BLaER1 treated with 17β-estradiol and CSF1 and Interleukin-3, amounts not matched to agents 10 nM and 100 nM (cell line): ENCODE results near the gene CHCHD6.
A peak's percentile ranks its signal among the peaks of the same experiment; 100 is the strongest.

Experiments used
- H3K27ac ChIP-seq, 11 experiments: shearing (Covaris generic); formaldehyde crosslinking; 2 replicates each; pipeline ENCODE4 v1.8.1; 2022
- H3K27me3 ChIP-seq, 11 experiments: shearing (Covaris generic); formaldehyde crosslinking; 2 replicates each; pipeline ENCODE4 v1.8.1; 2022
- H3K36me3 ChIP-seq, 11 experiments: shearing (Covaris generic); formaldehyde crosslinking; 2 replicates each; pipeline ENCODE4 v1.8.1; 2022
- H3K4me1 ChIP-seq, 10 experiments: shearing (Covaris generic); formaldehyde crosslinking; 2 replicates each; pipeline ENCODE4 v1.8.1; 2022
- H3K4me2 ChIP-seq, 11 experiments: shearing (Covaris generic); formaldehyde crosslinking; 2 replicates each; pipeline ENCODE4 v1.8.1; 2022
- H3K4me3 ChIP-seq, 10 experiments: shearing (Covaris generic); formaldehyde crosslinking; 2 replicates each; pipeline ENCODE4 v1.8.1; 2022
- H3K9ac ChIP-seq, 11 experiments: shearing (Covaris generic); formaldehyde crosslinking; 2 replicates each; pipeline ENCODE4 v1.8.1; 2022
- H3K9me3 ChIP-seq, 11 experiments: shearing (Covaris generic); formaldehyde crosslinking; replicated peaks in 1 of 11; 2 replicates each; pipeline ENCODE4 v1.8.1; 2022
- H4K20me1 ChIP-seq, 11 experiments: shearing (Covaris generic); formaldehyde crosslinking; 2 replicates each; pipeline ENCODE4 v1.8.1; 2022
- Cebpa-rat ChIP-seq, 11 experiments: shearing (Covaris generic); IDR thresholded peaks; 2 replicates each; pipeline ENCODE4 v1.8.1; 2022

Gene CHCHD6

DNA sequence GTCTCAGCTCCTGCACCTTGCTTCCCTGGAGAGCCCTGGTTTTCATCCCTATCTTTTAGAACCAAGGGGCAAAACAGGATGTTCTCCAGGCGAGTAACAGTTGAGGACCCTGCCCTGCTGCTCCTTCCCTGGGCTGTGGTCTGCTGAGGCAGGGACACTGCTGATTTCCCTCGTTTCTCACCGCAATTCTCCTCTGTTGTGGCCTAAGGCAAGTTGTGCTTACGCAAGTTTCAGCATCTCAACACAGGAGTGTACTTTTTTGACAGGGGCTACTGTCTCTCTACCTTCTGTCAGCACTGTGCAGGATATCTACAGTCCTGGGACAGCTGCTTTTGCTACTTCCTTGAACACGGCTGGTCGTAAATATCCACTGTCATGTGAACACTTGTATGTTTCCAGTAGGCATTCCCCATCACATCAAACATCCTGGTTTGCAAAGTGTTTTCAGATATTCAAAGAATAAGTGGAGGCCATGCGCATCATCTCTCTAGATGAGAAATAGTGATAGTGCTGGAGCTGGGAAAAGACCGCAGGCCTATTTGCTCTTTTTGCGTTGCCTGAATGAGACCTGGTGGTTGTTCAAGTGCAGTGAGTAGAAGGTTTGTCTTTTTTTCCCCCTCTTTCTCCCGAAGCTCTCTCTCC, 168.8 kb downstream of the CHCHD6 start:
- peaks cover 0 to 15% (median 0%) of the 10 kb centered on the region in 11 experiments; a peak in 4 of 22 replicates for H4K20me1 ChIP-seq
- H3K27me3 ChIP-seq = no peaks in the 10 kb centered on the region
- H3K9me3 ChIP-seq = no peaks in the 10 kb centered on the region
- H3K4me3 ChIP-seq = no peak overlapping the region
- H3K9ac ChIP-seq = no peak overlapping the region
- H3K36me3 ChIP-seq = peaks cover 0 to 14% (median 0%) of the 10 kb centered on the region in 11 experiments; a peak in 6 of 22 replicates
- H3K4me1 ChIP-seq = peaks cover 0 to 1% (median 0%) of the 10 kb centered on the region in 10 experiments; a peak in 4 of 20 replicates
- no peak overlapping the region for H3K4me2 ChIP-seq
- no peak for TF ChIP-seq Cebpa-rat (IDR thresholded peaks at IDR 0.05)
- no peak overlapping the region for H3K27ac ChIP-seq

DNA sequence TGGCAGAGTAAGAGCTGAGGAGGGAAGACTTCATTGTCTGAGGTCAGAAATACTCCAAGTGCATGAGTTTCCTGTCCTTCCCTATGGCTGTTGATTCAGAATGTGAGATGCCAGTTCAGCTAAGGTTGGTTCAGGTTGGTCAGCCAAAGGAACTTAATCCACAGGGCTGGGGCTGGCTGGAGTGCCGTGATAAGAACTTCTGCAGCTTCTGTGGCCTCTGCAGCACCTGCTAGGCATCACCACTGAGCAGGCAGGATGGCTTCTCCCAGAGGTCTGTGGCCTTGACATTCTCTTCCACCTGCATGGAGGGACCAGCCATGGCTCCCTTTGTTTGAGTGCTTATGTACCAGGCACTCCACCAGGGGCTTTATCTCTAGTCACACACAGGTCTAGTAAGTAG, 169.4 kb downstream of the CHCHD6 start:
- Histone ChIP-seq H3K27ac (no peak overlapping the region), H3K4me1 (peaks cover 0 to 7% (median 0%) of the 10 kb centered on the region in 10 experiments; a peak in 5 of 20 replicates)
- TF ChIP-seq Cebpa-rat (IDR thresholded peaks at IDR 0.05) = no peak

DNA sequence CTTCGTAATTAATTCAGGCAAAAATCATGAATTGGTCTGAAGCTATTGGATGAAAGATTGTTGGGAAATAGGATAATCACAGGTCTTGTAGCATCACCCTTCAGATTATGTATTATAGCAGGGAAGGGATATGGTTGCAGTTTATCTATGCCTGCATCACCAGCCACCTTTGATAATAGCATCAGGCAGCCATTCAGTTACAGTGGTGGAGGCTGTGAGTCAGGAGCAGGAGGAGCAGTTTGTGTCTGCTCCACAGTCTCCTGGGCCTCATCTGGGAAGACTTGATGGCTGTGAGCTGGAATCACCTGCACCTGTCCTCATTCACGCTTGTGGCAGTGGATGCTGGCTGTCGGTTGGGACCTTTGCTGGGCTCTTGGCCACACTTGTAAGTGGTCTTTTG, 174.6 kb downstream of the CHCHD6 start:
- Histone ChIP-seq H3K27ac (no peak overlapping the region), H3K4me3 (no peak overlapping the region), H3K36me3 (peaks cover 0 to 7% (median 0%) of the 10 kb centered on the region in 11 experiments; a peak in 3 of 22 replicates), H4K20me1 (peaks cover 0 to 33% (median 0%) of the 10 kb centered on the region in 11 experiments; a peak in 7 of 22 replicates), H3K9me3 (no peaks in the 10 kb centered on the region), H3K4me1 (peaks cover 4 to 16% (median 6%) of the 10 kb centered on the region in 10 experiments; a peak in 15 of 20 replicates), H3K9ac (no peak overlapping the region), H3K4me2 (peak overlapping the region in 2 of 11 experiments; percentile 20 to 48; a peak in 1 of 22 replicates), H3K27me3 (no peaks in the 10 kb centered on the region)
- no peak for TF ChIP-seq Cebpa-rat (IDR thresholded peaks at IDR 0.05)

More for the DNA sequence above, 169.4 kb downstream of the CHCHD6 start:
- Histone ChIP-seq H3K4me3 (no peak overlapping the region), H3K9me3 (no peaks in the 10 kb centered on the region), H3K36me3 (peaks cover 0 to 14% (median 0%) of the 10 kb centered on the region in 11 experiments; a peak in 6 of 22 replicates), H3K27me3 (no peaks in the 10 kb centered on the region), H3K9ac (no peak overlapping the region), H3K4me2 (no peak overlapping the region), H4K20me1 (peaks cover 0 to 15% (median 0%) of the 10 kb centered on the region in 11 experiments; a peak in 3 of 22 replicates)

DNA sequence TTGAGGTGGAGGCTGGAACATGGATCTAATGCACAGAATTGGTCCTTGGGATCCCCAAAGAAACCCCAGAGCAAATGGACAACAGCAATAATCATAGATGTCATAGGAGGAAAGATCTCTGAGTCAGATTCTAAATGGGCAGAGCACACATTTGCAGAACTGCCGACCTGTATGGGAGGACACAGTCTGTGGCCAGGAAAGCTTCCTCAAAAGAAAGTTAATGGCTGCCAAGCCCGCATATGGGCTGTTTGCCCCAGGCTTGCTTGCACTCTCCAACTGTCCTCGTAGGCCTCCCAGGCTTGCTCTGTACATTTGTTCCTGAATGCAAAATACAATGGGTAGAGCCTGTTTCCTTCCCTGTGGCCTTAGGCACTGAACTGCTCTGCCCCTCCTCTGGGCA, 176.9 kb downstream of the CHCHD6 start:
- H3K9me3 ChIP-seq = no peaks in the 10 kb centered on the region
- peaks cover 7 to 19% (median 14%) of the 10 kb centered on the region in 10 experiments; a peak in 18 of 20 replicates for H3K4me1 ChIP-seq
- H3K4me2 ChIP-seq = peak overlapping the region in 1 of 11 experiments; percentile 34; a peak in 1 of 22 replicates
- peaks cover 0 to 26% (median 0%) of the 10 kb centered on the region in 11 experiments; a peak in 7 of 22 replicates for H4K20me1 ChIP-seq
- no peak overlapping the region for H3K9ac ChIP-seq
- H3K27ac ChIP-seq = no peak overlapping the region
- TF ChIP-seq Cebpa-rat (IDR thresholded peaks at IDR 0.05) = no peak
- H3K36me3 ChIP-seq = no peaks in the 10 kb centered on the region
- H3K27me3 ChIP-seq = peaks cover 0 to 12% (median 0%) of the 10 kb centered on the region in 11 experiments; a peak in 3 of 22 replicates
- no peak overlapping the region for H3K4me3 ChIP-seq

DNA sequence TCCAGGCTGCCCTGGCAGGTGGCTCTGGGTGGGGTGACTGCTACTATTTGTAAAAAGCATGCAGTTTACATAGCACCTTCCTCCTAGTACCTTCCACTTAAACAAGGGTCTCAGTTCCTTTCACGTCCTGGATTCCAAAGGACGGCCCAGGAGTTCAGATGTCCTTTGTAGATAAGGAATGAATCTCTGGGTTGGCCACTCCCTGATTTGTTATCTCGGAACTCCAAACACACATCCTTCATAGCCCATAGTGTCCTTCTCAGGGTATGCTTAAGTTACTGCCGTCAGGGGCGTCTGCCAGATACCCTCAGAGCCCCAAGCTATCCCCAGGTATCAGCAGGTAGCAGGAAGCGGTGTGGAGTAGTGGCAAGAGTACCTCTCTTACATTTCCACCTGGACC, 177.8 kb downstream of the CHCHD6 start:
- Histone ChIP-seq H4K20me1 (peaks cover 0 to 33% (median 0%) of the 10 kb centered on the region in 11 experiments; a peak in 7 of 22 replicates), H3K27ac (no peak overlapping the region), H3K9ac (no peak overlapping the region), H3K36me3 (no peaks in the 10 kb centered on the region), H3K9me3 (no peaks in the 10 kb centered on the region), H3K27me3 (peaks cover 0 to 20% (median 0%) of the 10 kb centered on the region in 11 experiments; a peak in 3 of 22 replicates), H3K4me2 (no peak overlapping the region), H3K4me3 (no peak overlapping the region), H3K4me1 (peaks cover 7 to 27% (median 15%) of the 10 kb centered on the region in 10 experiments; a peak in 18 of 20 replicates)
- TF ChIP-seq Cebpa-rat (IDR thresholded peaks at IDR 0.05) = no peak

DNA sequence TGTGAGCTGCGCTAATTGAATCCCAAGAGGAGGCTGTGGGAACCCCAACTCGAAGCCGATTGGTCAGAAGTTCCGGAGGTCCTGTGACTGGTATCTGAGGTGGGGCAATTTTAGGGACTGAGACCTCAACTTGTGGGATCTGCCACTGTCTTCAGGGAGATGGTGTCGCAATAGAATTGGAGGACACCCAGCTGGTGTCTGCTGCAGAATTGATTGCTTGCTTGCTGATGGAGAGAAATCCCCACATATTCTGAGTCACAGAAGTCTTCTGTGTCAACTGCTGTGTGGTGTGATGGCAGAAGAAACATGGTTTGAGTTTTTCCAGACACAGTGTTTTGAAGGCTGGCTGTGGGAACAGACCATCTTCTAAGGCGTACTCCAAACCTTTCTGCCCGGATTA, 179.2 kb downstream of the CHCHD6 start:
- H3K27ac ChIP-seq = no peak overlapping the region
- peak overlapping the region in 9 of 11 experiments; percentile 6 to 34 (median 18); a peak in 11 of 22 replicates for H3K4me2 ChIP-seq
- H3K36me3 ChIP-seq = no peaks in the 10 kb centered on the region
- H3K9ac ChIP-seq = no peak overlapping the region
- peak in 4 of 11 experiments; percentile 21 to 67 (median 50); a peak in 4 of 22 replicates for TF ChIP-seq Cebpa-rat (IDR thresholded peaks at IDR 0.05)
- H3K27me3 ChIP-seq = peaks cover 0 to 33% (median 0%) of the 10 kb centered on the region in 11 experiments; a peak in 4 of 22 replicates
- peaks cover 0 to 46% (median 4%) of the 10 kb centered on the region in 11 experiments; a peak in 9 of 22 replicates for H4K20me1 ChIP-seq
- no peak overlapping the region for H3K4me3 ChIP-seq
- no peaks in the 10 kb centered on the region for H3K9me3 ChIP-seq
- H3K4me1 ChIP-seq = peaks cover 2 to 34% (median 18%) of the 10 kb centered on the region in 10 experiments; a peak in 18 of 20 replicates

DNA sequence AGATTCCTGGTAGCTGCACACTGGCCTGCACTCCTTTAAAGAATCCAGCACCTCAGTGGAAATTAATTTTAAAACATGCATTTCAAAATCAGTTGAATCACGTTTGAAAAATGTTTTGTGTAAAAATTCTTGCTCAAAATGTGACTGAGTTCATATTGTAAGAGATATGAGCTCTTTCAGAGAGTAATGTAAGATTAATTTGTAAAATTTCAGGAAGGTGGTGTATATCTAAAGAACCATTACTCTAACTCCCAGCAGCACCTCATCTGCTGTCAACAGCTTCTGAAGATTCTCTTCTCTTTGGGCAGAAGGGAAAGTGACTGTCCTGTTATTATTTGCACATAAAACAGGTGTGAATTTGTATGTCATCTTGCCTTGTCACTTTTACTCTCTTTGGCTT, 181.4 kb downstream of the CHCHD6 start:
- H4K20me1 ChIP-seq = peaks cover 0 to 65% (median 13%) of the 10 kb centered on the region in 11 experiments; a peak in 11 of 22 replicates
- H3K9ac ChIP-seq = no peak overlapping the region
- no peak for TF ChIP-seq Cebpa-rat (IDR thresholded peaks at IDR 0.05)
- H3K27ac ChIP-seq = no peak overlapping the region
- H3K4me2 ChIP-seq = peak overlapping the region in 3 of 11 experiments; percentile 11 to 39 (median 22); a peak in 3 of 22 replicates
- no peak overlapping the region for H3K4me3 ChIP-seq
- H3K4me1 ChIP-seq = peaks cover 0 to 44% (median 26%) of the 10 kb centered on the region in 10 experiments; a peak in 16 of 20 replicates
- no peaks in the 10 kb centered on the region for H3K9me3 ChIP-seq
- peaks cover 0 to 46% (median 0%) of the 10 kb centered on the region in 11 experiments; a peak in 4 of 22 replicates for H3K27me3 ChIP-seq
- peaks cover 0 to 5% (median 0%) of the 10 kb centered on the region in 11 experiments; a peak in 3 of 22 replicates for H3K36me3 ChIP-seq

DNA sequence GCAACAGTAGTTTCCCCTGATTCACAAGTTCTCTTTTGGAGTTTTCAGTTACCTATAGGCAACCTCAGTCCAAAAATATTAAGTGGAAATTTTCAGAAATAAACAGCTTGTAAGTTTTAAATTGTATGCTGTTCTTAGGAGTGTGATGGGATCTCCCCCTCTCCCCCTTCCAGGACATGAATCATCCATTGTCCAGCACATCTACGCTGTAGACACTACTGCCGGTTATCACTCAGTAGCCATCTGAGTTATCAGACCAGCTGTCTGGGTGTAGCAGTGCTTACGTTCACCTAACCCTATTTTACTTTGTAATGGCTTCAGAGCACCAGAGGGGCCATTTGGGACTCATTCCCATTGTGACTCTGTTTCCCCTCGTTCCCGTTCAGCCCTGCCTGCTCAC, 182.2 kb downstream of the CHCHD6 start:
- Histone ChIP-seq H3K27ac (no peak overlapping the region), H4K20me1 (peaks cover 0 to 71% (median 13%) of the 10 kb centered on the region in 11 experiments; a peak in 11 of 22 replicates), H3K4me3 (no peak overlapping the region), H3K9ac (no peak overlapping the region), H3K36me3 (peaks cover 0 to 5% (median 0%) of the 10 kb centered on the region in 11 experiments; a peak in 3 of 22 replicates), H3K4me2 (peak overlapping the region in 1 of 11 experiments; percentile 22; a peak in 3 of 22 replicates), H3K27me3 (peaks cover 0 to 48% (median 0%) of the 10 kb centered on the region in 11 experiments; a peak in 4 of 22 replicates), H3K4me1 (peaks cover 0 to 44% (median 26%) of the 10 kb centered on the region in 10 experiments; a peak in 14 of 20 replicates), H3K9me3 (no peaks in the 10 kb centered on the region)
- TF ChIP-seq Cebpa-rat (IDR thresholded peaks at IDR 0.05) = no peak

DNA sequence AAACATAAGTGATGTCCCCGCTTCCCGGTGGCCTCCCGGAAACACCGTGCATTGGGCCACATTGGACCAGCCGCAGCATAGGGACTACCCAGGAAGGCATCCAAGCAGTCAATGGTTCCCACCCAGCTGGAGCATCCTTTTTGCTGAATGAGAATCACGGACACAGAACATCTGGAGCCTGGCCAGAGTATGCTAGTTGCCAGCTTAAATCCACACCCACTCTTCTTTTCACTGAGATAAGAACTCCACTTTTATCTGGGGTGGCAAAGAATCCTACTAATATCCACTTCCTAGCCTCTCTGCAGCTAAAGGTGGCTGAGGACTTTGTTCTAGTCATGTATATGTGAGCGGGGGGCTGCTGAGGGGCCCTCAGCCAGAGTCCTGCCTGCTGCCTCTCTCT, 183.6 kb downstream of the CHCHD6 start:
- Histone ChIP-seq H3K9ac (no peak overlapping the region), H3K4me3 (no peak overlapping the region), H3K4me1 (peaks cover 0 to 44% (median 26%) of the 10 kb centered on the region in 10 experiments; a peak in 14 of 20 replicates), H3K27me3 (peaks cover 0 to 53% (median 0%) of the 10 kb centered on the region in 11 experiments; a peak in 5 of 22 replicates), H3K36me3 (peaks cover 0 to 5% (median 0%) of the 10 kb centered on the region in 11 experiments; a peak in 3 of 22 replicates), H3K4me2 (peak overlapping the region in 5 of 11 experiments; percentile 21 to 47 (median 44); a peak in 7 of 22 replicates), H4K20me1 (peaks cover 0 to 81% (median 13%) of the 10 kb centered on the region in 11 experiments; a peak in 11 of 22 replicates), H3K9me3 (no peaks in the 10 kb centered on the region), H3K27ac (no peak overlapping the region)
- no peak for TF ChIP-seq Cebpa-rat (IDR thresholded peaks at IDR 0.05)
